Subcutaneous adipose tissue (tissue), 4 donors: ENCODE measurements around the gene B4GALT2. TPM values are rescaled to one million over a fixed set of nuclear protein-coding genes. Genes with fewer than 3 reads are reported as not detected.

ENCODE experiments used
- CTCF ChIP-seq: fragments of 450-650 bp; IDR thresholded peaks from one replicate; pipeline ENCODE4 v1.5.1; 2016; ENCODE audit warnings: low read depth, mild to moderate bottlenecking, control low read depth, antibody characterized with exemption, moderate library complexity
- total RNA-seq, 4 donors: library from RNA; depleted of rRNA; stranded (reverse); fragments of >200 nt; gene quantifications; one replicate each; pipeline ENCODE4 v1.1.0, GENCODE V29; 2016

The B4GALT2 gene
- 10 to 100 TPM; 21.1 to 44.3 (median 26.7) TPM for total RNA-seq

- TF ChIP-seq CTCF: no peak
Measured at GRCh38 chr1:43978551-43979260, at the start of gene B4GALT2. B4GALT2 (plus strand) TSS chr1:43979210; CDS start chr1:43981161, 1,951 bp downstream.

GRCh38 chr1:43930168-43930948 is 48.7 kb upstream of the B4GALT2 start:
- TF ChIP-seq CTCF: no peak

- TF ChIP-seq CTCF: no peak
Measured at GRCh38 chr1:43930949-43931275, 48.1 kb upstream of the B4GALT2 start.

GRCh38 chr1:43931711-43932660 is 47.0 kb upstream of the B4GALT2 start:
- no peak for TF ChIP-seq CTCF

GRCh38 chr1:43932786-43933385 is 46.1 kb upstream of the B4GALT2 start:
- TF ChIP-seq CTCF: no peak

GRCh38 chr1:43933386-43934100 is 45.5 kb upstream of the B4GALT2 start, which contains the start of gene ARTN:
ARTN (plus strand) TSS chr1:43933801; CDS start chr1:43935657, 1,856 bp downstream.
- TF ChIP-seq CTCF: no peak
